GM10266 (cell line): ENCODE data around the gene SLC35D1.
"Not testable (repeated sequence)": the region's sequence is repeated elsewhere in the genome, so short reads cannot be mapped to it uniquely, and the experiment has no call there.

Source experiments
- DNase-seq: peaks from one replicate; pipeline ENCODE4 v3.0.0; 2012; ENCODE audit errors: extremely low spot score
- CTCF ChIP-seq: IDR thresholded peaks from 2 replicates; pipeline ENCODE4 v1.5.1; 2012; ENCODE audit warnings: mild to moderate bottlenecking, low read depth; ENCODE audit not compliant: control insufficient read depth, insufficient read depth; ENCODE audit errors: missing control alignments

Gene SLC35D1

GRCh38 chr1:66996018-66996682 is 57.8 kb downstream of the SLC35D1 start:
- DNase-seq: peak; percentile 44

GRCh38 chr1:66993076-66993475 is 60.9 kb downstream of the SLC35D1 start:
- no peak for DNase-seq
- no peak for TF ChIP-seq CTCF

More at GRCh38 chr1:66996018-66996682, 57.8 kb downstream of the SLC35D1 start:
- peak; percentile 80 for TF ChIP-seq CTCF

GRCh38 chr1:66985835-66986234 is 68.1 kb downstream of the SLC35D1 start:
- no peak for TF ChIP-seq CTCF
- DNase-seq: no peak

GRCh38 chr1:66984491-66984890 is 69.5 kb downstream of the SLC35D1 start:
- no peak for DNase-seq
- TF ChIP-seq CTCF: no peak

- DNase-seq: no peak
- no peak for TF ChIP-seq CTCF
Observed at GRCh38 chr1:66982561-66983260, 71.2 kb downstream of the SLC35D1 start.

GRCh38 chr1:66981679-66982078 is 72.3 kb downstream of the SLC35D1 start:
- DNase-seq: no peak
- no peak for TF ChIP-seq CTCF

GRCh38 chr1:66980745-66981367 is 73.1 kb downstream of the SLC35D1 start:
- no peak for TF ChIP-seq CTCF
- DNase-seq: no peak

- not testable (repeated sequence) for DNase-seq
Observed at GRCh38 chr1:66979621-66980020, 74.3 kb downstream of the SLC35D1 start.
